Measurements from ENCODE around the gene PERP.

PERP gene

DNA sequence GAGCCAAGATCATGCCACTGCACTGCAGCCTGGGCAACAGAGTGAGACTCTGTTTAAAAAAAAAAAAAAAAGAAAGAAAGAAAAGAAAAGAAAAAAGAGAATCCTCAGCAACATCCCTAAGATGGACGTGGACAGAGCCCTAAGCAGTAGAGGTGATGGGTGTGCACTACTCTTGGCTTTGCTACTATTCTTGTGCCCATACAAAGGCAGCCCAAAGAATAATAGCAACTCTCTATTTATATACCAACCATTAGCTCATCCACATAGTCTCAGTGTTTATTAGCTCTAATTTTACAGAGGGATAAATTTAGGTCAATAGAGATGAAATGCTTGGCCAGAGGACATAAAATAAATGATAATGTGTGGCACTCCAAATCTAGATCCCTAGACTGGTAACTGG lies 62.2 kb downstream of the PERP start:
- TF ChIP-seq ZFX (IDR thresholded peaks at IDR 0.05) = no peak
- TF ChIP-seq, protein P1, sequence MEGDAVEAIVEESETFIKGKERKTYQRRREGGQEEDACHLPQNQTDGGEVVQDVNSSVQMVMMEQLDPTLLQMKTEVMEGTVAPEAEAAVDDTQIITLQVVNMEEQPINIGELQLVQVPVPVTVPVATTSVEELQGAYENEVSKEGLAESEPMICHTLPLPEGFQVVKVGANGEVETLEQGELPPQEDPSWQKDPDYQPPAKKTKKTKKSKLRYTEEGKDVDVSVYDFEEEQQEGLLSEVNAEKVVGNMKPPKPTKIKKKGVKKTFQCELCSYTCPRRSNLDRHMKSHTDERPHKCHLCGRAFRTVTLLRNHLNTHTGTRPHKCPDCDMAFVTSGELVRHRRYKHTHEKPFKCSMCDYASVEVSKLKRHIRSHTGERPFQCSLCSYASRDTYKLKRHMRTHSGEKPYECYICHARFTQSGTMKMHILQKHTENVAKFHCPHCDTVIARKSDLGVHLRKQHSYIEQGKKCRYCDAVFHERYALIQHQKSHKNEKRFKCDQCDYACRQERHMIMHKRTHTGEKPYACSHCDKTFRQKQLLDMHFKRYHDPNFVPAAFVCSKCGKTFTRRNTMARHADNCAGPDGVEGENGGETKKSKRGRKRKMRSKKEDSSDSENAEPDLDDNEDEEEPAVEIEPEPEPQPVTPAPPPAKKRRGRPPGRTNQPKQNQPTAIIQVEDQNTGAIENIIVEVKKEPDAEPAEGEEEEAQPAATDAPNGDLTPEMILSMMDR (conservative IDR thresholded peaks at IDR 0.05) = no peak

DNA sequence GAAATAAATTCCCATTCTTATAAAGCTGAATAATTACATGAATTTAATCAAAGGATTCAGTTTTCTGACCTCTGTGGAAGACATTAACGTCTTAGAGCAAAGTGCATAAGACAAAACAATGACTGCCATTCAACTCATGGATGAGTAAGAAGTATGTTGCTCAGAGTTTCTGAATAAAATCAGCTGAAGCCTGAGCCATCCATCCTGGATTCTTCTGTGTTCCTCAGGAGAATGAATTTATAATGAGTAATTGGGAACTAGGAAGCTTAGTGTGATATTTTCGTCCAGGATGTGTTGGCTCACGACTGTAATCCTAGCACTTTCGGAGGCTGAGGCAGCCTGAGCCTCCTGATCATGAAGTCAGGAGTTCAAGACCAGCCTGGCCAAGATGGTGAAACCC lies 62.8 kb downstream of the PERP start:
- no peak overlapping the region for H3K27ac ChIP-seq
- TF ChIP-seq, protein P1 (conservative IDR thresholded peaks at IDR 0.05) = no peak
- no peak for TF ChIP-seq ZFX (IDR thresholded peaks at IDR 0.05)

More for the DNA sequence above, 62.2 kb downstream of the PERP start:
- H3K27ac ChIP-seq = no peak overlapping the region

All from C4-2B (cell line).